ENCODE results near the gene BOK. TPM values are rescaled to one million over a fixed set of nuclear protein-coding genes. Genes with fewer than 3 reads are reported as not detected.

The BOK gene
- total RNA-seq, 1 experiment from 2014 or later: 41.5 TPM

DNA sequence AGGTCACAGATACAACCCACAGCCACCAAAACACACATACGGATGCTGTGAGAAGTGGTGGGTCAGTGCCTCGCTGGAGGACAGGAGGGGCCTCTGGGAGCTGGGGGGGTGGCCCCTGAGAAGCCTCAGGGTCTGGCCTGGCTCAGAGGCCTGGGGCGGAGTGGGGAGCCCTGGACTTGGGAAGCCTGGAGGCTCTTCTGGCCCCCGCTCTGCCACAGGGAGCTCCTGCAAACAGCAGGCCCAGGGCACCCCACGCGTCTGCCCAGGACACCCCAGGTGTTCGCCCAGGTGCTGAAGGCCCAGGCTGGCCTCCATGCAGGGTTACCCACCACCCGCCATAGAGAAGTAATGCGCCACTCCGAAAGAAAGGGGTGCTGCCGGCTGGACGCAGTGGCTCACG, 52.5 kb downstream of the BOK start:
- DNase-seq (ENCODE audit: low read depth, low spot score) (no peak), ATAC-seq (no peak)
- BruUV-seq (replicated peaks): no TSS peak

DNA sequence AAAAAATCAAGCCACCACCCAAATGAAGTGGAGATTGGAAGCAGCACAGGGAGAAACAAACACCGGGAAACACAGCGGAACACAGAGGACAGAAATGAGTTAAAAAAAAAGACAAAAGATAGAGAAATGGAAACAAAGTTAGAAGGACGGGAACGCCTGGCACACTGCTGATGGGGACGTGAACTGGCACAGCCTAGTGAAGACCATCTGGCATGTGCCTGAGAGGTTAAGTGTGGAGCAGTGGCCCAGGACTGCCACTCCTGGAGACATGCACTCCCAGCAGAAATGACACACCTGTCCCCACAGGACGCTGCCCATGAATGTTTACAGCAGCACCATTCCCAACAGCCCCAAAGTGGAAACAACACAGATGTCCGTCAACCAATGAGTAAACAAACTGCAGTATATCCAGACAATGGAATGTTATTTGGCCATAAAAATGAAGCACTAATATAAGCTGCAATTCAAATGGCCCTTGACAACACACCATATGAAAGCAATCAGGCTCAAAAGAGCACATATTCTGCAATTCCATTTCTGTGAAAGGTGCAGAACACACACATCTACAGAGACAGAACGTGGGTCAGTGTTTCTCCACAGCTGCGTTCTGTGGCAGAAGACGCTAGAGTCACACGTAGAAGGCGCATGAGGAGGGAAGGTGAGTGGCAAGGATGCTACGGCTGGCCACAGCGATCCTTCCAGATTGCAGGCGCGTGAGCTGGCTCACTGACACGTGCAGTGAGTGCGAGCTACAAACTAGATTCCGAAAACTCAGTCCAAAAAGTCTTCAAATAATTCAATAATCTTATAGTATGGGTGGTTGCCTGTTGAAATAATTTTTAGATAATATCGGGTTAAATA, 53.8 kb downstream of the BOK start:
- H3K4me1 ChIP-seq (ENCODE audit: control insufficient read depth in 1 of 2, insufficient read depth in 2 of 2, low read length in 2 of 2): peaks cover 0 to 3% of the 10 kb centered on the region in 2 experiments; a peak in 1 of 4 replicates
- 0 out of 2 replicates have a peak, but pooled peaks cover 7% of the 10 kb centered on the region for H4K20me1 ChIP-seq (ENCODE audit: insufficient read depth)
- peaks cover 0 to 6% of the 10 kb centered on the region in 2 experiments; a peak in 1 of 4 replicates for H3K36me3 ChIP-seq (ENCODE audit: control insufficient read depth in 1 of 2, insufficient read depth in 2 of 2, low read length in 2 of 2)
- ATAC-seq: no peak
- no TSS peak for BruUV-seq (replicated peaks)
- no peaks in the 10 kb centered on the region for H3K9me2 ChIP-seq (ENCODE audit: insufficient read depth)
- H3K79me2 ChIP-seq (ENCODE audit: insufficient read depth, low read length): peaks cover 83% of the 10 kb centered on the region
- ChIA-PET POLR2A (no interaction called here), CTCF (no interaction called here), RAD21 (ENCODE audit: low non-redundant PET in 1 of 2, low total read pairs in 2 of 2, uncharacterized antibody in 2 of 2, unreplicated experiment in 2 of 2) (no interaction called here)
- no peak overlapping the region for H3K9ac ChIP-seq (ENCODE audit: low read length)
- no peak overlapping the region for H3K4me3 ChIP-seq (replicated peaks in 1 of 2; ENCODE audit: low read depth in 1 of 2, low read length in 2 of 2)
- intact Hi-C loops (cut with micrococcal nuclease): no loop called here
- no peaks in the 10 kb centered on the region for H3K27me3 ChIP-seq (ENCODE audit: insufficient read depth, low read length)
- no peak for DNase-seq (ENCODE audit: low read depth, low spot score)
- no peak overlapping the region for H3K27ac ChIP-seq (ENCODE audit: low read depth, low read length)
- no peaks in the 10 kb centered on the region for H3K9me3 ChIP-seq (ENCODE audit: control insufficient read depth in 1 of 2, insufficient read depth in 1 of 2, low read depth in 1 of 2, low read length in 2 of 2)
- TF ChIP-seq RAD21 (IDR thresholded peaks at IDR 0.05; ENCODE audit: low read depth): no peak
- no peak for TF ChIP-seq CEBPB (IDR thresholded peaks at IDR 0.05; ENCODE audit: low read depth)
- no peak for TF ChIP-seq TCF7L2 (IDR thresholded peaks at IDR 0.05; ENCODE audit: borderline replicate concordance, extremely low read depth, insufficient read depth, insufficient read length)
- TF ChIP-seq SRF (IDR thresholded peaks at IDR 0.05; ENCODE audit: low read depth): no peak
- TF ChIP-seq ZFX (IDR thresholded peaks at IDR 0.05): no peak
- no peak for TF ChIP-seq EZH2 (IDR thresholded peaks at IDR 0.05)
- TF ChIP-seq, protein P1, sequence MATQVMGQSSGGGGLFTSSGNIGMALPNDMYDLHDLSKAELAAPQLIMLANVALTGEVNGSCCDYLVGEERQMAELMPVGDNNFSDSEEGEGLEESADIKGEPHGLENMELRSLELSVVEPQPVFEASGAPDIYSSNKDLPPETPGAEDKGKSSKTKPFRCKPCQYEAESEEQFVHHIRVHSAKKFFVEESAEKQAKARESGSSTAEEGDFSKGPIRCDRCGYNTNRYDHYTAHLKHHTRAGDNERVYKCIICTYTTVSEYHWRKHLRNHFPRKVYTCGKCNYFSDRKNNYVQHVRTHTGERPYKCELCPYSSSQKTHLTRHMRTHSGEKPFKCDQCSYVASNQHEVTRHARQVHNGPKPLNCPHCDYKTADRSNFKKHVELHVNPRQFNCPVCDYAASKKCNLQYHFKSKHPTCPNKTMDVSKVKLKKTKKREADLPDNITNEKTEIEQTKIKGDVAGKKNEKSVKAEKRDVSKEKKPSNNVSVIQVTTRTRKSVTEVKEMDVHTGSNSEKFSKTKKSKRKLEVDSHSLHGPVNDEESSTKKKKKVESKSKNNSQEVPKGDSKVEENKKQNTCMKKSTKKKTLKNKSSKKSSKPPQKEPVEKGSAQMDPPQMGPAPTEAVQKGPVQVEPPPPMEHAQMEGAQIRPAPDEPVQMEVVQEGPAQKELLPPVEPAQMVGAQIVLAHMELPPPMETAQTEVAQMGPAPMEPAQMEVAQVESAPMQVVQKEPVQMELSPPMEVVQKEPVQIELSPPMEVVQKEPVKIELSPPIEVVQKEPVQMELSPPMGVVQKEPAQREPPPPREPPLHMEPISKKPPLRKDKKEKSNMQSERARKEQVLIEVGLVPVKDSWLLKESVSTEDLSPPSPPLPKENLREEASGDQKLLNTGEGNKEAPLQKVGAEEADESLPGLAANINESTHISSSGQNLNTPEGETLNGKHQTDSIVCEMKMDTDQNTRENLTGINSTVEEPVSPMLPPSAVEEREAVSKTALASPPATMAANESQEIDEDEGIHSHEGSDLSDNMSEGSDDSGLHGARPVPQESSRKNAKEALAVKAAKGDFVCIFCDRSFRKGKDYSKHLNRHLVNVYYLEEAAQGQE (IDR thresholded peaks at IDR 0.05; ENCODE audit: low read depth): no peak
- TF ChIP-seq YY1 (IDR thresholded peaks at IDR 0.05; ENCODE audit: extremely low read depth, insufficient replicate concordance, low read depth, low read length): no peak
- TF ChIP-seq EZH2phosphoT487 (IDR thresholded peaks at IDR 0.05; ENCODE audit: borderline replicate concordance): no peak
- TF ChIP-seq FOSL1 (IDR thresholded peaks at IDR 0.05; ENCODE audit: low read depth): no peak
- TF ChIP-seq, protein P2, sequence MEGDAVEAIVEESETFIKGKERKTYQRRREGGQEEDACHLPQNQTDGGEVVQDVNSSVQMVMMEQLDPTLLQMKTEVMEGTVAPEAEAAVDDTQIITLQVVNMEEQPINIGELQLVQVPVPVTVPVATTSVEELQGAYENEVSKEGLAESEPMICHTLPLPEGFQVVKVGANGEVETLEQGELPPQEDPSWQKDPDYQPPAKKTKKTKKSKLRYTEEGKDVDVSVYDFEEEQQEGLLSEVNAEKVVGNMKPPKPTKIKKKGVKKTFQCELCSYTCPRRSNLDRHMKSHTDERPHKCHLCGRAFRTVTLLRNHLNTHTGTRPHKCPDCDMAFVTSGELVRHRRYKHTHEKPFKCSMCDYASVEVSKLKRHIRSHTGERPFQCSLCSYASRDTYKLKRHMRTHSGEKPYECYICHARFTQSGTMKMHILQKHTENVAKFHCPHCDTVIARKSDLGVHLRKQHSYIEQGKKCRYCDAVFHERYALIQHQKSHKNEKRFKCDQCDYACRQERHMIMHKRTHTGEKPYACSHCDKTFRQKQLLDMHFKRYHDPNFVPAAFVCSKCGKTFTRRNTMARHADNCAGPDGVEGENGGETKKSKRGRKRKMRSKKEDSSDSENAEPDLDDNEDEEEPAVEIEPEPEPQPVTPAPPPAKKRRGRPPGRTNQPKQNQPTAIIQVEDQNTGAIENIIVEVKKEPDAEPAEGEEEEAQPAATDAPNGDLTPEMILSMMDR (IDR thresholded peaks at IDR 0.05 in 2 of 3, conservative IDR thresholded peaks at IDR 0.05 in 1 of 3; ENCODE audit: borderline replicate concordance in 1 of 3, insufficient read depth in 1 of 3, low read depth in 2 of 3, low read length in 2 of 3): no peak
- no peak overlapping the region for H2AFZ ChIP-seq (ENCODE audit: low read depth, low read length, poor library complexity, severe bottlenecking)
- no peak overlapping the region for H3K4me2 ChIP-seq (ENCODE audit: low read length)

More for the DNA sequence above, 52.5 kb downstream of the BOK start:
- Histone ChIP-seq H3K4me2 (ENCODE audit: low read length) (no peak overlapping the region), H3K27me3 (ENCODE audit: insufficient read depth, low read length) (no peaks in the 10 kb centered on the region), H4K20me1 (ENCODE audit: insufficient read depth) (no peaks in the 10 kb centered on the region), H3K27ac (ENCODE audit: low read depth, low read length) (no peak overlapping the region), H3K9me3 (ENCODE audit: control insufficient read depth in 1 of 2, insufficient read depth in 1 of 2, low read depth in 1 of 2, low read length in 2 of 2) (no peaks in the 10 kb centered on the region), H3K4me3 (replicated peaks in 1 of 2; ENCODE audit: low read depth in 1 of 2, low read length in 2 of 2) (no peak overlapping the region), H2AFZ (ENCODE audit: low read depth, low read length, poor library complexity, severe bottlenecking) (no peak overlapping the region), H3K9ac (ENCODE audit: low read length) (no peak overlapping the region), H3K79me2 (ENCODE audit: insufficient read depth, low read length) (peaks cover 70% of the 10 kb centered on the region), H3K9me2 (ENCODE audit: insufficient read depth) (no peaks in the 10 kb centered on the region), H3K36me3 (ENCODE audit: control insufficient read depth in 1 of 2, insufficient read depth in 2 of 2, low read length in 2 of 2) (peaks cover 0 to 7% of the 10 kb centered on the region in 2 experiments; a peak in 1 of 4 replicates), H3K4me1 (ENCODE audit: control insufficient read depth in 1 of 2, insufficient read depth in 2 of 2, low read length in 2 of 2) (peaks cover 0 to 3% of the 10 kb centered on the region in 2 experiments; a peak in 1 of 4 replicates)
- no peak for TF ChIP-seq EZH2phosphoT487 (IDR thresholded peaks at IDR 0.05; ENCODE audit: borderline replicate concordance)
- TF ChIP-seq, protein P3, sequence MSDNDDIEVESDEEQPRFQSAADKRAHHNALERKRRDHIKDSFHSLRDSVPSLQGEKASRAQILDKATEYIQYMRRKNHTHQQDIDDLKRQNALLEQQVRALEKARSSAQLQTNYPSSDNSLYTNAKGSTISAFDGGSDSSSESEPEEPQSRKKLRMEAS (IDR thresholded peaks at IDR 0.05): no peak
- TF ChIP-seq EZH2 (IDR thresholded peaks at IDR 0.05): no peak
- ChIA-PET CTCF (no interaction called here), RAD21 (ENCODE audit: low non-redundant PET in 1 of 2, low total read pairs in 2 of 2, uncharacterized antibody in 2 of 2, unreplicated experiment in 2 of 2) (no interaction called here), POLR2A (no interaction called here)
- intact Hi-C loops (cut with micrococcal nuclease): no loop called here

Data from HCT116 (cell line).